ENCODE measurements around the gene TBC1D8.

The TBC1D8 gene

DNA sequence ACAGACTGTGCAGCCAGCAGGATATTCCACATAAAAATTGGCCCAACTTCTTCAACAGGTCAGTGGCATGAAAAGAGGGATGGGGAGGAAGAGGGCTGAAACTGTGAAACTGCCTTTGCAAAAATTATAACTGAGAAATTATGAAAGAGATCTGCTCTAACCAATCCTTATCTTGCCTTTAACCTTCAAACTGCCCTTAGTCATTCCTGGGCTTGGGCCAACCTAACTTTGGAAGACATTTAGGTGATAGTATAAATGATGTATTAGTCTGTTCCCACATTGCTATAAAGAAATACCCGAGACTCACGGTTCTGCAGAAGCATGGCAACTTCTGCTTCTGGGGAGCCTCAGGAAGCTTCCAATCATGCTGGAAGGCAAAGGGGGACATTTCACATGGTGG, 74.6 kb downstream of the TBC1D8 start:
- Histone ChIP-seq H3K27me3 (ENCODE audit: control insufficient read depth, low read length) (no peaks in the 10 kb centered on the region; the same call in 1 of the 2 replicates), H3K36me3 (ENCODE audit: control insufficient read depth, low read length) (no peaks in the 10 kb centered on the region), H3K4me3 (ENCODE audit: low read length) (no peak overlapping the region), H3F3A (ENCODE audit: control insufficient read depth, insufficient read depth) (no peaks in the 10 kb centered on the region), H3K79me2 (ENCODE audit: control insufficient read depth, low read length) (no peaks in the 10 kb centered on the region), H3K27ac (ENCODE audit: low read depth, low read length) (no peak overlapping the region), H3K9me2 (replicated peaks; ENCODE audit: control insufficient read depth, low read length) (no peaks in the 10 kb centered on the region), H3K4me2 (ENCODE audit: low read length) (no peak overlapping the region), H4K20me1 (ENCODE audit: control insufficient read depth, insufficient read depth, low read depth, low read length) (no peaks in the 10 kb centered on the region), H3K9me3 (ENCODE audit: control insufficient read depth, insufficient read depth, low read length) (no peaks in the 10 kb centered on the region), H3K4me1 (ENCODE audit: control insufficient read depth, low read length) (no peaks in the 10 kb centered on the region)
- no peak for TF ChIP-seq EZH2phosphoT487 (IDR thresholded peaks at IDR 0.05; ENCODE audit: borderline replicate concordance, low read length)
- TF ChIP-seq, protein P1, sequence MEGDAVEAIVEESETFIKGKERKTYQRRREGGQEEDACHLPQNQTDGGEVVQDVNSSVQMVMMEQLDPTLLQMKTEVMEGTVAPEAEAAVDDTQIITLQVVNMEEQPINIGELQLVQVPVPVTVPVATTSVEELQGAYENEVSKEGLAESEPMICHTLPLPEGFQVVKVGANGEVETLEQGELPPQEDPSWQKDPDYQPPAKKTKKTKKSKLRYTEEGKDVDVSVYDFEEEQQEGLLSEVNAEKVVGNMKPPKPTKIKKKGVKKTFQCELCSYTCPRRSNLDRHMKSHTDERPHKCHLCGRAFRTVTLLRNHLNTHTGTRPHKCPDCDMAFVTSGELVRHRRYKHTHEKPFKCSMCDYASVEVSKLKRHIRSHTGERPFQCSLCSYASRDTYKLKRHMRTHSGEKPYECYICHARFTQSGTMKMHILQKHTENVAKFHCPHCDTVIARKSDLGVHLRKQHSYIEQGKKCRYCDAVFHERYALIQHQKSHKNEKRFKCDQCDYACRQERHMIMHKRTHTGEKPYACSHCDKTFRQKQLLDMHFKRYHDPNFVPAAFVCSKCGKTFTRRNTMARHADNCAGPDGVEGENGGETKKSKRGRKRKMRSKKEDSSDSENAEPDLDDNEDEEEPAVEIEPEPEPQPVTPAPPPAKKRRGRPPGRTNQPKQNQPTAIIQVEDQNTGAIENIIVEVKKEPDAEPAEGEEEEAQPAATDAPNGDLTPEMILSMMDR (IDR thresholded peaks at IDR 0.05; ENCODE audit: low read depth, low read length, poor library complexity, severe bottlenecking) = no peak

DNA sequence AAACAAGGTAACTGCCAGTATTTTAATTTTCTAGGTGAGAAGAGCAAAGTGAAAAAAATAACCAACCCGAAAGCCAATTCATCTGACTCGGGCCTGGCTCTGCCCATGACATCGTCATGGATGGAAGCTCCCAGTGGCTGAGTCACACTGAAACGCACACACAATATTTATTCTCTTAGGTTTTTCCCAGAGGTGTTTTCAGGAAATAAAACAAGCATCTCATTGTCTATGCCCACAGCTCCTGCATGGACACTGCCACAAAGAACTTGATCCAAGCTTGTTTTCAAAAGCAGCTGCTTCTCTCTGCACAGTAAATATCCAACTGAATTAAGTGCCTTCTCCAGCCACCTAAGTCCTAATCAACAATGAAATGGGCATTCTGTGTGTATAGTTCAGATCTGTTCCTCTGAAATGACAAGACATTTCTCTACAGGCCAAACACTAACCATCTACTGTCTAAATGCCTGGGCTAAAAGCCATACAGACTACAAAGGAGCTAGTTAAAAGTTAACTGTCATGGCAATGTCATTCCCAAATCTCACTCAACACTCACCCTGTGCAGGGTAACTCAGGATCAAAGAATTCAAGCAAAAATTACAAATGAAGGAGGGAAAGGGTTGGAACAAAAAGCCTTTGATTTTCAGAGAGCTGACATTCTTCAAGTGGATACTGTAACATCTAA, 86.2 kb downstream of the TBC1D8 start:
- H3F3A ChIP-seq (ENCODE audit: control insufficient read depth, insufficient read depth) = no peaks in the 10 kb centered on the region
- no peaks in the 10 kb centered on the region for H3K79me2 ChIP-seq (ENCODE audit: control insufficient read depth, low read length)
- H3K4me2 ChIP-seq (ENCODE audit: low read length) = no peak overlapping the region
- no peaks in the 10 kb centered on the region for H4K20me1 ChIP-seq (ENCODE audit: control insufficient read depth, insufficient read depth, low read depth, low read length)
- H3K27me3 ChIP-seq (ENCODE audit: control insufficient read depth, low read length) = peaks cover 17% of the 10 kb centered on the region; the same call in 1 of the 2 replicates
- H3K4me1 ChIP-seq (ENCODE audit: control insufficient read depth, low read length) = no peaks in the 10 kb centered on the region
- no peaks in the 10 kb centered on the region for H3K9me2 ChIP-seq (replicated peaks; ENCODE audit: control insufficient read depth, low read length)
- no peaks in the 10 kb centered on the region for H3K9me3 ChIP-seq (ENCODE audit: control insufficient read depth, insufficient read depth, low read length)
- H3K27ac ChIP-seq (ENCODE audit: low read depth, low read length) = no peak overlapping the region
- H3K36me3 ChIP-seq (ENCODE audit: control insufficient read depth, low read length) = no peaks in the 10 kb centered on the region
- no peak overlapping the region for H3K4me3 ChIP-seq (ENCODE audit: low read length)
- no peak for TF ChIP-seq EZH2phosphoT487 (IDR thresholded peaks at IDR 0.05; ENCODE audit: borderline replicate concordance, low read length)
- TF ChIP-seq, protein P1 (IDR thresholded peaks at IDR 0.05; ENCODE audit: low read depth, low read length, poor library complexity, severe bottlenecking) = no peak

- H3K4me3 ChIP-seq (ENCODE audit: low read length) = no peak overlapping the region
- H3K9me3 ChIP-seq (ENCODE audit: control insufficient read depth, insufficient read depth, low read length) = no peaks in the 10 kb centered on the region
- peaks cover 17% of the 10 kb centered on the region; the same call in 1 of the 2 replicates for H3K27me3 ChIP-seq (ENCODE audit: control insufficient read depth, low read length)
- no peaks in the 10 kb centered on the region for H3K79me2 ChIP-seq (ENCODE audit: control insufficient read depth, low read length)
- no peak for TF ChIP-seq EZH2phosphoT487 (IDR thresholded peaks at IDR 0.05; ENCODE audit: borderline replicate concordance, low read length)
- TF ChIP-seq, protein P1 (IDR thresholded peaks at IDR 0.05; ENCODE audit: low read depth, low read length, poor library complexity, severe bottlenecking) = no peak
- H3K9me2 ChIP-seq (replicated peaks; ENCODE audit: control insufficient read depth, low read length) = no peaks in the 10 kb centered on the region
- H3K27ac ChIP-seq (ENCODE audit: low read depth, low read length) = no peak overlapping the region
- no peak overlapping the region for H3K4me2 ChIP-seq (ENCODE audit: low read length)
- H3F3A ChIP-seq (ENCODE audit: control insufficient read depth, insufficient read depth) = no peaks in the 10 kb centered on the region
- H4K20me1 ChIP-seq (ENCODE audit: control insufficient read depth, insufficient read depth, low read depth, low read length) = no peaks in the 10 kb centered on the region
- H3K36me3 ChIP-seq (ENCODE audit: control insufficient read depth, low read length) = no peaks in the 10 kb centered on the region
- H3K4me1 ChIP-seq (ENCODE audit: control insufficient read depth, low read length) = no peaks in the 10 kb centered on the region
These were observed 86.7 kb downstream of the TBC1D8 start for GRCh38 chr2:101064505-101064867.

Measured in DOHH2 (cell line).